Measurements from ENCODE around the gene DDHD1. TPM values are rescaled to one million over a fixed set of nuclear protein-coding genes. Genes with fewer than 3 reads are reported as not detected.
"Not testable (repeated sequence)": the region's sequence is repeated elsewhere in the genome, so short reads cannot be mapped to it uniquely, and the experiment has no call there.

Gene DDHD1
- total RNA-seq: 21.3 TPM
- long read RNA-seq, full-length matches to known transcripts: 8 of 27 reads
- long read RNA-seq, partial matches to known transcripts: 8 of 27 reads
- long read RNA-seq, other reads (novel, unspliced or antisense): 11 of 27 reads

GRCh38 chr14:53152887-53153701, at the start of gene DDHD1:
Gene DDHD1 (minus strand): TSS chr14:53153323. CDS start chr14:53153098, 225 bp downstream.
- peak; percentile 91 for DNase-seq (ENCODE audit: low spot score)

- no peak for DNase-seq (ENCODE audit: low spot score)
These were observed 42.8 kb upstream of the DDHD1 start for GRCh38 chr14:53195949-53196348.

GRCh38 chr14:53193193-53193592, 40.1 kb upstream of the DDHD1 start:
- no peak for DNase-seq (ENCODE audit: low spot score)

- DNase-seq (ENCODE audit: low spot score): no peak
These were observed 39.1 kb upstream of the DDHD1 start for GRCh38 chr14:53192052-53192760.

- DNase-seq (ENCODE audit: low spot score): no peak
These were observed 37.8 kb upstream of the DDHD1 start for GRCh38 chr14:53190938-53191337.

GRCh38 chr14:53187921-53188463, 34.9 kb upstream of the DDHD1 start:
- DNase-seq (ENCODE audit: low spot score): no peak

GRCh38 chr14:53186532-53186931, 33.4 kb upstream of the DDHD1 start:
- no peak for DNase-seq (ENCODE audit: low spot score)

- DNase-seq (ENCODE audit: low spot score): no peak
These were observed 30.5 kb upstream of the DDHD1 start for GRCh38 chr14:53183611-53184010.

- DNase-seq (ENCODE audit: low spot score): no peak
These were observed 29.9 kb upstream of the DDHD1 start for GRCh38 chr14:53183056-53183455.

- DNase-seq (ENCODE audit: low spot score): not testable (repeated sequence)
These were observed 28.4 kb upstream of the DDHD1 start for GRCh38 chr14:53181463-53182081.

- no peak for DNase-seq (ENCODE audit: low spot score)
These were observed 27.4 kb upstream of the DDHD1 start for GRCh38 chr14:53180272-53181221.

- DNase-seq (ENCODE audit: low spot score): not testable (repeated sequence)
These were observed 26.4 kb upstream of the DDHD1 start for GRCh38 chr14:53179486-53180005.

GRCh38 chr14:53175375-53175774, 22.3 kb upstream of the DDHD1 start:
- DNase-seq (ENCODE audit: low spot score): no peak

GRCh38 chr14:53174918-53175317, 21.8 kb upstream of the DDHD1 start:
- DNase-seq (ENCODE audit: low spot score): no peak

GRCh38 chr14:53168786-53169185, 15.7 kb upstream of the DDHD1 start:
- DNase-seq (ENCODE audit: low spot score): no peak

GRCh38 chr14:53167602-53168328, 14.6 kb upstream of the DDHD1 start:
- DNase-seq (ENCODE audit: low spot score): no peak

- DNase-seq (ENCODE audit: low spot score): no peak
These were observed 8.8 kb upstream of the DDHD1 start for GRCh38 chr14:53161758-53162435.

- DNase-seq (ENCODE audit: low spot score): no peak
These were observed 3.1 kb upstream of the DDHD1 start for GRCh38 chr14:53156238-53156637.

GRCh38 chr14:53153702-53154112, 584 bp upstream of the DDHD1 start:
- DNase-seq (ENCODE audit: low spot score): no peak

Data from mesenteric fat pad (tissue), 1 donor.